CD14-positive monocyte (primary cell): ENCODE measurements around the gene BCAP29. TPM values are rescaled to one million over a fixed set of nuclear protein-coding genes. Genes with fewer than 3 reads are reported as not detected.
A peak's percentile ranks its signal among the peaks of the same experiment; 100 is the strongest.

Source experiments
- DNase-seq, 3 donors: peaks; one replicate each; pipeline ENCODE4 v3.0.0-alpha.2; 2011 to 2022
- H2AFZ ChIP-seq: 2 replicates; pipeline ENCODE4 v1.6.0; 2012; ENCODE audit warnings: mild to moderate bottlenecking, low read depth, low read length, inconsistent platforms; ENCODE audit not compliant: insufficient read depth, poor library complexity, severe bottlenecking
- H3K27ac ChIP-seq, 2 donors: 1 replicate in 1 of 2; 2 replicates in 1 of 2; pipeline ENCODE4 v1.5.1; 2012 to 2013; ENCODE audit warnings: low read length in 2 of 2, control low read depth in 1 of 2, inconsistent platforms in 1 of 2, low read depth in 1 of 2, mild to moderate bottlenecking in 1 of 2
- H3K27me3 ChIP-seq, 2 donors: one replicate each; pipeline versions ENCODE4 v1.6.0 to v1.6.1; 2011 to 2013; ENCODE audit warnings: low read length in 2 of 2; ENCODE audit not compliant: control insufficient read depth in 2 of 2, insufficient read depth in 2 of 2
- H3K36me3 ChIP-seq, 2 donors: replicated peaks in 1 of 2; 1 replicate in 1 of 2; 2 replicates in 1 of 2; pipeline versions ENCODE4 v1.5.1 to v1.6.1; 2012 to 2013; ENCODE audit warnings: low read length in 2 of 2, control low read depth in 1 of 2, inconsistent platforms in 1 of 2, mild to moderate bottlenecking in 1 of 2; ENCODE audit not compliant: insufficient read depth in 2 of 2, control insufficient read depth in 1 of 2
- H3K4me1 ChIP-seq, 2 donors: 1 replicate in 1 of 2; 2 replicates in 1 of 2; pipeline versions ENCODE4 v1.5.1 to v1.6.1; 2012 to 2013; ENCODE audit warnings: low read length in 2 of 2, control low read depth in 1 of 2, inconsistent platforms in 1 of 2, mild to moderate bottlenecking in 1 of 2, moderate library complexity in 1 of 2; ENCODE audit not compliant: insufficient read depth in 2 of 2, control insufficient read depth in 1 of 2
- H3K4me2 ChIP-seq: replicated peaks from 2 replicates; pipeline ENCODE3; 2012; ENCODE audit warnings: low read length, moderate library complexity, mild to moderate bottlenecking; ENCODE audit not compliant: poor library complexity, severe bottlenecking; ENCODE audit errors: extremely low read depth
- H3K4me3 ChIP-seq, 3 experiments: fragments of 200-600 bp in 1 of 3; sonication (generic) in 1 of 3; replicated peaks in 1 of 3; 1 replicate in 2 of 3; 2 replicates in 1 of 3; pipeline ENCODE4 v1.5.1; 2011 to 2013; ENCODE audit warnings: low read length in 3 of 3, mild to moderate bottlenecking in 3 of 3, control low read depth in 2 of 3, low read depth in 2 of 3, inconsistent platforms in 1 of 3, moderate library complexity in 1 of 3
- H3K79me2 ChIP-seq: 2 replicates; pipeline ENCODE4 v1.6.0; 2012; ENCODE audit warnings: mild to moderate bottlenecking, control low read depth, inconsistent platforms, low read length, moderate library complexity; ENCODE audit not compliant: insufficient read depth
- H3K9ac ChIP-seq: 2 replicates; pipeline ENCODE4 v1.6.0; 2017; ENCODE audit warnings: low read length, mild to moderate bottlenecking; ENCODE audit not compliant: insufficient read depth, poor library complexity, severe bottlenecking
- H3K9me3 ChIP-seq, 2 donors: replicated peaks in 1 of 2; 1 replicate in 1 of 2; 2 replicates in 1 of 2; pipeline versions ENCODE4 v1.5.1 to v1.6.1; 2012 to 2013; ENCODE audit warnings: low read length in 2 of 2, control low read depth in 1 of 2; ENCODE audit not compliant: control insufficient read depth in 1 of 2, insufficient read depth in 1 of 2
- H4K20me1 ChIP-seq: 2 replicates; pipeline ENCODE4 v1.6.0; 2012; ENCODE audit warnings: mild to moderate bottlenecking, low read length, control low read depth, moderate library complexity; ENCODE audit not compliant: insufficient read depth
- H3K27ac Mint-ChIP-seq, 7 donors: one replicate each; pipeline ENCODE4 v1.8.0; 2020; ENCODE audit warnings: mild to moderate bottlenecking in 7 of 7, mixed read lengths in 7 of 7, moderate library complexity in 6 of 7, inconsistent platforms in 2 of 7
- H3K27me3 Mint-ChIP-seq, 3 donors: one replicate each; pipeline ENCODE4 v1.8.0; 2021 to 2022; ENCODE audit warnings: low read depth in 3 of 3, mild to moderate bottlenecking in 3 of 3, mixed read lengths in 3 of 3, moderate library complexity in 3 of 3, inconsistent platforms in 1 of 3
- H3K36me3 Mint-ChIP-seq, 2 donors: one replicate each; pipeline ENCODE4 v1.8.0; 2020; ENCODE audit warnings: mixed read lengths in 2 of 2, inconsistent platforms in 1 of 2, mild to moderate bottlenecking in 1 of 2
- H3K4me1 Mint-ChIP-seq: one replicate; pipeline ENCODE4 v1.8.0; 2020; ENCODE audit warnings: mild to moderate bottlenecking, mixed read lengths
- H3K4me3 Mint-ChIP-seq, 2 donors: one replicate each; pipeline ENCODE4 v1.8.0; 2020; ENCODE audit warnings: mild to moderate bottlenecking in 2 of 2, mixed read lengths in 2 of 2, moderate library complexity in 1 of 2
- H3K9me3 Mint-ChIP-seq, 7 donors: one replicate each; pipeline ENCODE4 v1.8.0; 2020 to 2022; ENCODE audit warnings: mixed read lengths in 7 of 7, mild to moderate bottlenecking in 6 of 7, moderate library complexity in 6 of 7, inconsistent platforms in 2 of 7
- WGBS: methylation state at CpG from one replicate; pipeline ENCODE4 v1.1.5; 2013; ENCODE audit warnings: missing lambda C conversion rate; ENCODE audit not compliant: insufficient coverage; 5-methylcytosine and 5-hydroxymethylcytosine counted together
- intact Hi-C, 2 donors: fragments of 100-400 bp; cut with micrococcal nuclease; formaldehyde crosslinking; loops; one replicate each; pipeline versions ENCODE4 v1.15.0 to v1.15.1; 2023
- polyA plus RNA-seq, 3 donors: library from polyadenylated mRNA; depleted of rRNA in 1 of 3; unstranded in 2 of 3; stranded (reverse) in 1 of 3; fragments of 300-500 nt in 2 of 3; fragments of >200 nt in 1 of 3; fragmentation: Illumina TruSeq in 2 of 3; gene quantifications; 1 replicate in 2 of 3; 2 replicates in 1 of 3; pipeline ENCODE4 v1.2.3, GENCODE V29; 2012 to 2021
- TF ChIP-seq, protein P1 (sequence below): fragments of 200-600 bp; IDR thresholded peaks from one replicate; pipeline ENCODE4 v1.8.0; 2022; ENCODE audit warnings: antibody characterized with exemption, mild to moderate bottlenecking

The BCAP29 gene
- polyA plus RNA-seq, 3 donors, result 35.2 to 76.0 (median 58.8) TPM

DNA sequence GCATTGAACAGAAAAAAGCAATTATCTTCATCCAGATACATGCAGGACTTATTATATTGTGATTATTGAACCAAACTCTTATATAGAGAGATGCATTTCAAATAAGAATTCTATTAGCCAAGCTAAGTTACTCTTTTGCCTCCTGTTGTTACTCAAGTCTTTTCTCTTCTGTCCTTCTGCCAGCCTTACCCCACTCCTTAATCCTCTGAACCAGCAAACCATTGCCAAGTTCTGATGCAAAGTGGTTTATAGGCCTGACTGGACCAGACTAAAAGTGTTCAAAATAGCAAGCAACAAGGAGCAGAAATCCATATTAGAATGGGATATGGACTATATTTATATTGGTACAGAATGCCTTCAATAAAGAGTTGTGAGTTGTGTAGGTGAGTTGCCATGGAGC, 78.4 kb downstream of the BCAP29 start:
- no peak overlapping the region for H3K9ac ChIP-seq
- peaks cover 52 to 58% of the 10 kb centered on the region in 2 donors for H3K27me3 ChIP-seq
- Mint-ChIP-seq H3K27ac (no peak overlapping the region), H3K9me3 (peaks cover 0 to 10% (median 0%) of the 10 kb centered on the region in 7 donors), H3K4me1 (peaks cover 14% of the 10 kb centered on the region), H3K27me3 (peaks cover 49 to 59% (median 57%) of the 10 kb centered on the region in 3 donors), H3K4me3 (peak overlapping the region in 1 of 2 donors; percentile 94), H3K36me3 (peaks cover 0 to 2% of the 10 kb centered on the region in 2 donors)
- no peaks in the 10 kb centered on the region for H3K79me2 ChIP-seq
- no peak for DNase-seq
- peaks cover 15 to 16% of the 10 kb centered on the region in 2 donors for H3K4me1 ChIP-seq
- peaks cover 0 to 23% of the 10 kb centered on the region in 2 donors for H3K9me3 ChIP-seq
- H3K4me3 ChIP-seq, result no peak overlapping the region
- H3K36me3 ChIP-seq, result no peaks in the 10 kb centered on the region
- H3K4me2 ChIP-seq, result no peak overlapping the region
- TF ChIP-seq, protein P1, sequence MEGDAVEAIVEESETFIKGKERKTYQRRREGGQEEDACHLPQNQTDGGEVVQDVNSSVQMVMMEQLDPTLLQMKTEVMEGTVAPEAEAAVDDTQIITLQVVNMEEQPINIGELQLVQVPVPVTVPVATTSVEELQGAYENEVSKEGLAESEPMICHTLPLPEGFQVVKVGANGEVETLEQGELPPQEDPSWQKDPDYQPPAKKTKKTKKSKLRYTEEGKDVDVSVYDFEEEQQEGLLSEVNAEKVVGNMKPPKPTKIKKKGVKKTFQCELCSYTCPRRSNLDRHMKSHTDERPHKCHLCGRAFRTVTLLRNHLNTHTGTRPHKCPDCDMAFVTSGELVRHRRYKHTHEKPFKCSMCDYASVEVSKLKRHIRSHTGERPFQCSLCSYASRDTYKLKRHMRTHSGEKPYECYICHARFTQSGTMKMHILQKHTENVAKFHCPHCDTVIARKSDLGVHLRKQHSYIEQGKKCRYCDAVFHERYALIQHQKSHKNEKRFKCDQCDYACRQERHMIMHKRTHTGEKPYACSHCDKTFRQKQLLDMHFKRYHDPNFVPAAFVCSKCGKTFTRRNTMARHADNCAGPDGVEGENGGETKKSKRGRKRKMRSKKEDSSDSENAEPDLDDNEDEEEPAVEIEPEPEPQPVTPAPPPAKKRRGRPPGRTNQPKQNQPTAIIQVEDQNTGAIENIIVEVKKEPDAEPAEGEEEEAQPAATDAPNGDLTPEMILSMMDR, result no peak
- H2AFZ ChIP-seq, result no peak overlapping the region
- H4K20me1 ChIP-seq, result no peaks in the 10 kb centered on the region
- intact Hi-C loops, result no loop called here
- no peak overlapping the region for H3K27ac ChIP-seq

DNA sequence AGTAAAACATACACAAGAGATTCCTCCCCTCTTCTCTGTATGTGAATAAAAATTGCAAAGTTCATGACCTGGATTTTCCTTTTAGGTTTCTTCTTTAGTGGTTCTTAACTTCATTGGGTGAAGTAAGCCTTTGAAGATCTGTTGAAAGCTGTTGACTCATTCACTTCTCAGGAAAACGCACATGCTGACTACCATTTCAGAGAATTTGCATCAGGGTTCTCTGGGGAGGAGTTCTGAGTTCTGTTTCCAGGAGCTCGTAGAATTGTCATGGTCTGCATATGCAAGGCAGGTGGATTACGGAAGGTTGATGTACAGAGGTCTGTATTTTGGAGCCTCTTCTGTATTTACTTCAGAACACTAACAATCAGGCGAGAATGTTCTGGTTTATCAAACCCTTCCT, 79.6 kb downstream of the BCAP29 start:
- Histone ChIP-seq H3K4me2 (no peak overlapping the region), H3K27ac (no peak overlapping the region), H4K20me1 (no peaks in the 10 kb centered on the region), H2AFZ (no peak overlapping the region), H3K4me1 (peaks cover 15 to 16% of the 10 kb centered on the region in 2 donors), H3K36me3 (no peaks in the 10 kb centered on the region), H3K79me2 (no peaks in the 10 kb centered on the region), H3K9me3 (peaks cover 0 to 23% of the 10 kb centered on the region in 2 donors), H3K9ac (no peak overlapping the region), H3K4me3 (no peak overlapping the region), H3K27me3 (peaks cover 52 to 58% of the 10 kb centered on the region in 2 donors)
- Mint-ChIP-seq H3K4me3 (peak overlapping the region in 1 of 2 donors; percentile 94), H3K27me3 (peaks cover 51 to 67% (median 63%) of the 10 kb centered on the region in 3 donors), H3K36me3 (peaks cover 0 to 2% of the 10 kb centered on the region in 2 donors), H3K27ac (no peak overlapping the region), H3K4me1 (peaks cover 14% of the 10 kb centered on the region), H3K9me3 (peaks cover 0 to 10% (median 0%) of the 10 kb centered on the region in 7 donors)
- 50% methylated on average over 1 of the region's 4 CpGs for WGBS
- TF ChIP-seq, protein P1, result no peak
- intact Hi-C loops, result no loop called here
- DNase-seq, result no peak
